ENCODE measurements around the gene CDK3. TPM values are rescaled to one million over a fixed set of nuclear protein-coding genes. Genes with fewer than 3 reads are reported as not detected.
A peak's percentile ranks its signal among the peaks of the same experiment; 100 is the strongest.

The CDK3 gene
- total RNA-seq, 1 experiment from 2014 or later = 5.2 TPM

DNA sequence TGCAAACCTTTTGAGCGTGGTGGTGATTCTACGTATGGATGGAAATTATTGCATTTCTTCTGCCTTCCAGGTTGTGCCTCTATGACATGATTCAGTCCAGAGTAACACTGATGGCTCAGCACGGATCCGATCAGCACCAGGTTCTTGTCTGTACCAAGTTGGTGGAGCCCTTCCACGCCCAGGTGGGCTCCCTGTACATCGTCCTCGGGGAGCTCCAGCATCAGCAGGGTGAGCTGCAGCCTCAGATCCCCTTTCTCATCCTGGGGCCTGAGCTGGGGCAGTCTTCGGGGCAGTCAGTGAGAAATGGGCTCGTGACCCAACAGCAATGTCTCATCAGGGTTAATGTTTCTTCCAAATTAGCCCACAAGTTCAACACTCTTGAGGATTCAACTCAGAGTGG, 9.3 kb upstream of the CDK3 start:
- no peak overlapping the region for H3K4me3 ChIP-seq (ENCODE audit: low read depth, low read length)
- Mint-ChIP-seq H3K4me3 (ENCODE audit: unreplicated experiment) (no peak overlapping the region), H3K9me3 (ENCODE audit: unreplicated experiment) (no peaks in the 10 kb centered on the region), H3K36me3 (ENCODE audit: insufficient read depth, unreplicated experiment) (peaks cover 41% of the 10 kb centered on the region), H3K4me1 (ENCODE audit: low read depth, unreplicated experiment) (no peaks in the 10 kb centered on the region), H3K27ac (ENCODE audit: unreplicated experiment) (no peak overlapping the region), H3K27me3 (ENCODE audit: insufficient read depth, unreplicated experiment) (no peaks in the 10 kb centered on the region)
- TF ChIP-seq, protein P1, sequence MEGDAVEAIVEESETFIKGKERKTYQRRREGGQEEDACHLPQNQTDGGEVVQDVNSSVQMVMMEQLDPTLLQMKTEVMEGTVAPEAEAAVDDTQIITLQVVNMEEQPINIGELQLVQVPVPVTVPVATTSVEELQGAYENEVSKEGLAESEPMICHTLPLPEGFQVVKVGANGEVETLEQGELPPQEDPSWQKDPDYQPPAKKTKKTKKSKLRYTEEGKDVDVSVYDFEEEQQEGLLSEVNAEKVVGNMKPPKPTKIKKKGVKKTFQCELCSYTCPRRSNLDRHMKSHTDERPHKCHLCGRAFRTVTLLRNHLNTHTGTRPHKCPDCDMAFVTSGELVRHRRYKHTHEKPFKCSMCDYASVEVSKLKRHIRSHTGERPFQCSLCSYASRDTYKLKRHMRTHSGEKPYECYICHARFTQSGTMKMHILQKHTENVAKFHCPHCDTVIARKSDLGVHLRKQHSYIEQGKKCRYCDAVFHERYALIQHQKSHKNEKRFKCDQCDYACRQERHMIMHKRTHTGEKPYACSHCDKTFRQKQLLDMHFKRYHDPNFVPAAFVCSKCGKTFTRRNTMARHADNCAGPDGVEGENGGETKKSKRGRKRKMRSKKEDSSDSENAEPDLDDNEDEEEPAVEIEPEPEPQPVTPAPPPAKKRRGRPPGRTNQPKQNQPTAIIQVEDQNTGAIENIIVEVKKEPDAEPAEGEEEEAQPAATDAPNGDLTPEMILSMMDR (IDR thresholded peaks at IDR 0.05; ENCODE audit: insufficient read depth in 1 of 2, low read depth in 1 of 2, low read length in 1 of 2, severe bottlenecking in 1 of 2, unreplicated experiment in 1 of 2) = no peak
- ChIA-PET CTCF (interaction anchor here (0.6 kb wide), 2 partner anchors 26 to 141 kb away, joined by 3 to 4 read pairs; no protein-coding TSS in a partner anchor), POLR2A (no interaction called here)
- H3K27me3 ChIP-seq (replicated peaks; ENCODE audit: control insufficient read depth, insufficient read depth, low read length) = no peaks in the 10 kb centered on the region
- H3K9me3 ChIP-seq = no peaks in the 10 kb centered on the region
- intact Hi-C loops (cut with micrococcal nuclease; ENCODE audit: unreplicated experiment) = no loop called here
- DNase-seq = no peak
- BruUV-seq (replicated peaks) = no TSS peak
- peaks cover 13% of the 10 kb centered on the region for H3K4me1 ChIP-seq
- no peaks in the 10 kb centered on the region; the same call in 1 of the 2 replicates for H3K36me3 ChIP-seq (ENCODE audit: control insufficient read depth, insufficient read depth, low read length)

DNA sequence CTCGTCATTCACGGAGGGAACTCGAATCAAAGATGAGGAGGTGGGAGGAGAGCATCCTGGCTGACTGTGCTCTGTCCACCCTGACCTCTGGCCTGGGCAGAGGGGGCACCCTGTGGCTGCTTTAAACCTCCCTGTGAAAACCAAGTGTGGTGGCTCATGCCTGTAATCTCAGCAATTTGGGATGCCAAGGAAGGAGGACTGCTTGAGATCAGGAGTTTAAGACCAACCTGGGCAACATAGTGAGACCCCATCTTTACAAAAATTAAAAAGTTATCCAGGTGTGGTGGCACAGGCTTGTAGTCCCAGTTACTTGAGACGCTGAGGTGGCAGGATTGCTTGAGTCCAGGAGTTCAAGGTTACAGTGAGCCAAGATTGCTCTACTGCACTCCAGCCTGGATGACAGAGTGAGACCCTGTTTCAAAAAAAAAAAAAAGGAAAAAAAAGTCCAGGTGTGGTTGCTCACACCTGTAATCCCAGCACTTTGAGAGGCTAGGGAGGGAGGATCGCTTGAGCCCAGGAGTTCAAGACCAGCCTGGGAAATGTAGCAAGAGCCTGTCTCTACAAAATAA, 5.8 kb upstream of the CDK3 start:
- Mint-ChIP-seq H3K4me1 (ENCODE audit: low read depth, unreplicated experiment) (peaks cover 15% of the 10 kb centered on the region), H3K36me3 (ENCODE audit: insufficient read depth, unreplicated experiment) (peaks cover 29% of the 10 kb centered on the region), H3K4me3 (ENCODE audit: unreplicated experiment) (no peak overlapping the region), H3K27me3 (ENCODE audit: insufficient read depth, unreplicated experiment) (no peaks in the 10 kb centered on the region), H3K9me3 (ENCODE audit: unreplicated experiment) (no peaks in the 10 kb centered on the region), H3K27ac (ENCODE audit: unreplicated experiment) (no peak overlapping the region)
- TF ChIP-seq, protein P1 (IDR thresholded peaks at IDR 0.05; ENCODE audit: insufficient read depth in 1 of 2, low read depth in 1 of 2, low read length in 1 of 2, severe bottlenecking in 1 of 2, unreplicated experiment in 1 of 2) = no peak
- BruUV-seq (replicated peaks) = no TSS peak
- H3K4me1 ChIP-seq = peaks cover 39% of the 10 kb centered on the region
- no peaks in the 10 kb centered on the region for H3K27me3 ChIP-seq (replicated peaks; ENCODE audit: control insufficient read depth, insufficient read depth, low read length)
- no peaks in the 10 kb centered on the region for H3K9me3 ChIP-seq
- CTCF ChIA-PET = interaction anchor here (0.7 to 2.8 kb wide), 3 partner anchors 10 to 1519 kb away, joined by 3 to 10 read pairs (median 3); partner anchors contain the start of gene MRPL38
- no peaks in the 10 kb centered on the region; the same call in 1 of the 2 replicates for H3K36me3 ChIP-seq (ENCODE audit: control insufficient read depth, insufficient read depth, low read length)
- intact Hi-C loops (cut with micrococcal nuclease; ENCODE audit: unreplicated experiment) = no loop called here
- no peak for DNase-seq
- POLR2A ChIA-PET = interaction anchor here (0.6 kb wide), 1 partner anchor 13 kb away, joined by 4 read pairs; no protein-coding TSS in a partner anchor
- no peak overlapping the region for H3K4me3 ChIP-seq (ENCODE audit: low read depth, low read length)

DNA sequence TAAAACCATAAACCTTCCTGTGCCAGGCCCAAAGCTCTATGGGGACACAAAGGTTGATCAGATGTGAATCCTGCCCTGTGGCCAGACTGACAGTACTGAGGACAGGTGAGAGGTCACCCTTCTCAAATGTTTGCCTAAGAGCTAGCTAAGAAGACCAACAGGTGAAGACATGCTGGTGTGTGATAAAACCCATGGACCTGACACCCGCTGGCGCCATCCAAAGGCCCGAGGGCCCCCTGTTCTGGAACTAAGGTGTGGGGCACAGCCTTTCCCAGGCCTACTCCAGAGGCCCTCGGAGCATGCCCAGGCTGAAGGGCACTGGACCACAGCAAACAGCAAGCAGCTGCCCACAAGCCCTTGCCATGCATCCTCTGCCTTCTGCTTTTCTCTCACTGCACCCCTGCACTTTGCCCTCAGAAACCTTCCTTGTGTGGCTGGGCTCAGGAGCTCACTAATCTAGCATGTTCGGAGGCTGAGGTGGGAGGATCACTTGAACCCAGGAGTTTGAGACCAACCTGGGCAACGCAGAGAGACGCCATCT, 5.2 kb upstream of the CDK3 start:
- Histone ChIP-seq H3K4me3 (ENCODE audit: low read depth, low read length) (no peak overlapping the region), H3K27me3 (replicated peaks; ENCODE audit: control insufficient read depth, insufficient read depth, low read length) (no peaks in the 10 kb centered on the region), H3K9me3 (no peaks in the 10 kb centered on the region), H3K4me1 (peaks cover 45% of the 10 kb centered on the region), H3K36me3 (ENCODE audit: control insufficient read depth, insufficient read depth, low read length) (no peaks in the 10 kb centered on the region; the same call in 1 of the 2 replicates)
- H3K36me3 Mint-ChIP-seq (ENCODE audit: insufficient read depth, unreplicated experiment) = peaks cover 31% of the 10 kb centered on the region
- no TSS peak for BruUV-seq (replicated peaks)
- no peaks in the 10 kb centered on the region for H3K9me3 Mint-ChIP-seq (ENCODE audit: unreplicated experiment)
- H3K4me1 Mint-ChIP-seq (ENCODE audit: low read depth, unreplicated experiment) = peaks cover 15% of the 10 kb centered on the region
- intact Hi-C loops (cut with micrococcal nuclease; ENCODE audit: unreplicated experiment) = no loop called here
- no peak overlapping the region for H3K27ac Mint-ChIP-seq (ENCODE audit: unreplicated experiment)
- ChIA-PET POLR2A (interaction anchor here (0.6 kb wide), 1 partner anchor 14 kb away, joined by 4 read pairs; no protein-coding TSS in a partner anchor), CTCF (interaction anchor here (0.7 to 2.8 kb wide), 3 partner anchors 10 to 1518 kb away, joined by 3 to 10 read pairs (median 3); partner anchors contain the start of gene MRPL38)
- TF ChIP-seq, protein P1 (IDR thresholded peaks at IDR 0.05; ENCODE audit: insufficient read depth in 1 of 2, low read depth in 1 of 2, low read length in 1 of 2, severe bottlenecking in 1 of 2, unreplicated experiment in 1 of 2) = no peak
- DNase-seq = peak; percentile 38 to 70
- no peak overlapping the region for H3K4me3 Mint-ChIP-seq (ENCODE audit: unreplicated experiment)
- H3K27me3 Mint-ChIP-seq (ENCODE audit: insufficient read depth, unreplicated experiment) = no peaks in the 10 kb centered on the region
